Measurements from ENCODE around the gene RIPK4. TPM values are rescaled to one million over a fixed set of nuclear protein-coding genes. Genes with fewer than 3 reads are reported as not detected.

RIPK4 gene
- total and polyA plus RNA-seq, 2 of the 13 experiments (the other 11 are each of a cell fraction or from before 2014, with no cell fraction given), result 3.1 to 4.9 TPM

GRCh38 chr21:41784456-41785102 lies 17.7 kb upstream of the RIPK4 start:
- no peak for TF ChIP-seq TRAFD1 (CRISPR knock-in tag; IDR thresholded peaks at IDR 0.05; ENCODE audit: borderline replicate concordance)
- TF ChIP-seq, protein P1, sequence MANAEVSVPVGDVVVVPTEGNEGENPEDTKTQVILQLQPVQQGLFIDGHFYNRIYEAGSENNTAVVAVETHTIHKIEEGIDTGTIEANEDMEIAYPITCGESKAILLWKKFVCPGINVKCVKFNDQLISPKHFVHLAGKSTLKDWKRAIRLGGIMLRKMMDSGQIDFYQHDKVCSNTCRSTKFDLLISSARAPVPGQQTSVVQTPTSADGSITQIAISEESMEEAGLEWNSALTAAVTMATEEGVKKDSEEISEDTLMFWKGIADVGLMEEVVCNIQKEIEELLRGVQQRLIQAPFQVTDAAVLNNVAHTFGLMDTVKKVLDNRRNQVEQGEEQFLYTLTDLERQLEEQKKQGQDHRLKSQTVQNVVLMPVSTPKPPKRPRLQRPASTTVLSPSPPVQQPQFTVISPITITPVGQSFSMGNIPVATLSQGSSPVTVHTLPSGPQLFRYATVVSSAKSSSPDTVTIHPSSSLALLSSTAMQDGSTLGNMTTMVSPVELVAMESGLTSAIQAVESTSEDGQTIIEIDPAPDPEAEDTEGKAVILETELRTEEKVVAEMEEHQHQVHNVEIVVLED (CRISPR knock-in tag; IDR thresholded peaks at IDR 0.05; ENCODE audit: borderline replicate concordance), result no peak
- no peak for TF ChIP-seq FOXP1 (IDR thresholded peaks at IDR 0.05)
- no peak for TF ChIP-seq FOXP1 (CRISPR knock-in tag; IDR thresholded peaks at IDR 0.05)
- TF ChIP-seq EZH2 (conservative IDR thresholded peaks at IDR 0.05; ENCODE audit: low read depth, low read length), result no peak
- no peak for TF ChIP-seq ZNF33B (CRISPR knock-in tag; IDR thresholded peaks at IDR 0.05)
- TF ChIP-seq RAD21 (CRISPR knock-in tag; IDR thresholded peaks at IDR 0.05), result no peak
- no peak for TF ChIP-seq GTF3A (CRISPR knock-in tag; conservative IDR thresholded peaks at IDR 0.05)
- TF ChIP-seq ZFY (CRISPR knock-in tag; IDR thresholded peaks at IDR 0.05), result no peak
- no peak for TF ChIP-seq RARG (CRISPR knock-in tag; IDR thresholded peaks at IDR 0.05; ENCODE audit: low read depth)
- TF ChIP-seq ZNF7 (CRISPR knock-in tag; IDR thresholded peaks at IDR 0.05), result no peak
- no peak for TF ChIP-seq KDM5A (IDR thresholded peaks at IDR 0.05; ENCODE audit: borderline replicate concordance, low read length)
- no peak for TF ChIP-seq CREM (IDR thresholded peaks at IDR 0.05)
- TF ChIP-seq CREM (CRISPR knock-in tag; IDR thresholded peaks at IDR 0.05), result no peak
- no peak for TF ChIP-seq TBL1XR1 (IDR thresholded peaks at IDR 0.05; ENCODE audit: borderline replicate concordance, low read length, partially characterized antibody)
- TF ChIP-seq SMYD3 (CRISPR knock-in tag; IDR thresholded peaks at IDR 0.05), result no peak
- TF ChIP-seq, protein P2, sequence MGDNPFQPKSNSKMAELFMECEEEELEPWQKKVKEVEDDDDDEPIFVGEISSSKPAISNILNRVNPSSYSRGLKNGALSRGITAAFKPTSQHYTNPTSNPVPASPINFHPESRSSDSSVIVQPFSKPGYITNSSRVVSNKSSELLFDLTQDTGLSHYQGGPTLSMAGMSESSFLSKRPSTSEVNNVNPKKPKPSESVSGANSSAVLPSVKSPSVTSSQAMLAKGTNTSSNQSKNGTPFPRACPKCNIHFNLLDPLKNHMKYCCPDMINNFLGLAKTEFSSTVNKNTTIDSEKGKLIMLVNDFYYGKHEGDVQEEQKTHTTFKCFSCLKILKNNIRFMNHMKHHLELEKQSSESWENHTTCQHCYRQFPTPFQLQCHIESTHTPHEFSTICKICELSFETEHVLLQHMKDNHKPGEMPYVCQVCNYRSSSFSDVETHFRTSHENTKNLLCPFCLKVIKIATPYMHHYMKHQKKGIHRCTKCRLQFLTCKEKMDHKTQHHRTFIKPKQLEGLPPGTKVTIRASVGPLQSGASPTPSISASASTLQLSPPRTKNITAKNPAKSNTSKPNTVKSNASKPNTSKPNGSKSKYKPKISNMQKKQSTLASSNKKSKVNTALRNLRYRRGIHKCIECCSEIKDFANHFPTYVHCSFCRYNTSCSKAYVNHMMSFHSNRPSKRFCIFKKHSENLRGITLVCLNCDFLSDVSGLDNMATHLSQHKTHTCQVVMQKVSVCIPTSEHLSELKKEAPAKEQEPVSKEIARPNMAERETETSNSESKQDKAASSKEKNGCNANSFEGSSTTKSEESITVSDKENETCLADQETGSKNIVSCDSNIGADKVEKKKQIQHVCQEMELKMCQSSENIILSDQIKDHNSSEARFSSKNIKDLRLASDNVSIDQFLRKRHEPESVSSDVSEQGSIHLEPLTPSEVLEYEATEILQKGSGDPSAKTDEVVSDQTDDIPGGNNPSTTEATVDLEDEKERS (CRISPR knock-in tag; IDR thresholded peaks at IDR 0.05), result no peak
- TF ChIP-seq MATR3 (CRISPR knock-in tag; IDR thresholded peaks at IDR 0.05), result no peak
- no peaks in the 10 kb centered on the region for H3K9me3 ChIP-seq (ENCODE audit: low read length)
- no peak overlapping the region for H3K4me3 ChIP-seq (replicated peaks in 1 of 3; ENCODE audit: insufficient read depth in 1 of 3, low read depth in 2 of 3, low read length in 3 of 3)
- in situ Hi-C loops (cut with HindIII; ENCODE audit: extremely low pct_ligation_motif_present, low pct_unique_long_range_greater_than_20kb) (no loop called here), intact Hi-C loops (cut with micrococcal nuclease; ENCODE audit: unreplicated experiment) (no loop called here)
- H3K27me3 ChIP-seq (ENCODE audit: control insufficient read depth in 1 of 2, insufficient read depth in 2 of 2, low read length in 2 of 2), result peaks cover 1 to 9% of the 10 kb centered on the region in 2 experiments; a peak in 3 of 5 replicates
- POLR2A ChIA-PET, result no interaction called here
- CTCF ChIA-PET (ENCODE audit: low intra/inter-chr PET ratio, low total read pairs), result no interaction called here
- H3K36me3 ChIP-seq (replicated peaks in 1 of 2; ENCODE audit: control insufficient read depth in 1 of 2, insufficient read depth in 2 of 2, low read length in 2 of 2), result no peaks in the 10 kb centered on the region
- FAIRE-seq (no peak), ATAC-seq (no peak), DNase-seq (ENCODE audit: low spot score) (no peak)
- no peak overlapping the region for H3K9ac ChIP-seq (ENCODE audit: insufficient read depth, low read depth, low read length)
- H4K20me1 ChIP-seq (ENCODE audit: insufficient read depth, low read length), result no peaks in the 10 kb centered on the region
- no peak overlapping the region for H3K4me2 ChIP-seq (ENCODE audit: low read depth, low read length)
- H2AFZ ChIP-seq (ENCODE audit: low read length), result no peak overlapping the region
- no peak overlapping the region for H3K27ac ChIP-seq (ENCODE audit: extremely low read length, insufficient read depth, low read length)
- H3K4me1 ChIP-seq (ENCODE audit: insufficient read depth, low read length), result peaks cover 42% of the 10 kb centered on the region
- no peaks in the 10 kb centered on the region for H3K79me2 ChIP-seq (ENCODE audit: insufficient read depth, low read length)
- WGBS (ENCODE audit: low lambda C conversion rate), result 52% methylated on average over 15 of the region's 15 CpGs
- no TSS peak for BruUV-seq (replicated peaks)
